Stimulated activated naive CD8-positive, alpha-beta T cell treated with anti-CD3 and anti-CD28 coated beads, Interleukin-15, Interleukin-2, amounts not matched to agents 100 ng/mL and 50 ng/mL, for 24 hours (primary cell): ENCODE results near the gene GLTP.
"Not testable (repeated sequence)": the region's sequence is repeated elsewhere in the genome, so short reads cannot be mapped to it uniquely, and the experiment has no call there.

Experiments used
- H3K27ac Mint-ChIP-seq: one replicate; pipeline ENCODE4 v1.8.0; 2021; ENCODE audit warnings: mild to moderate bottlenecking, mixed read lengths
- H3K27me3 Mint-ChIP-seq: one replicate; pipeline ENCODE4 v1.8.0; 2021; ENCODE audit warnings: mixed read lengths
- H3K36me3 Mint-ChIP-seq: one replicate; pipeline ENCODE4 v1.8.0; 2021; ENCODE audit warnings: low read depth, mixed read lengths
- H3K4me1 Mint-ChIP-seq: one replicate; pipeline ENCODE4 v1.8.0; 2021; ENCODE audit warnings: low read depth, mixed read lengths
- H3K4me3 Mint-ChIP-seq: one replicate; pipeline ENCODE4 v1.8.0; 2021; ENCODE audit warnings: mild to moderate bottlenecking, mixed read lengths
- H3K9me3 Mint-ChIP-seq: one replicate; pipeline ENCODE4 v1.8.0; 2021; ENCODE audit warnings: mixed read lengths

The GLTP gene

GRCh38 chr12:109915171-109916040 is 35.1 kb upstream of the GLTP start:
- H3K4me3 Mint-ChIP-seq, result no peak overlapping the region

GRCh38 chr12:109914461-109914860 is 34.1 kb upstream of the GLTP start:
- Mint-ChIP-seq H3K27ac (peak overlapping the region; percentile 38), H3K4me3 (no peak overlapping the region), H3K27me3 (no peaks in the 10 kb centered on the region), H3K36me3 (peaks cover 71% of the 10 kb centered on the region), H3K4me1 (no peaks in the 10 kb centered on the region), H3K9me3 (no peaks in the 10 kb centered on the region)

More at GRCh38 chr12:109915171-109916040, 35.1 kb upstream of the GLTP start:
- Mint-ChIP-seq H3K36me3 (peaks cover 75% of the 10 kb centered on the region), H3K4me1 (no peaks in the 10 kb centered on the region), H3K27me3 (no peaks in the 10 kb centered on the region), H3K9me3 (no peaks in the 10 kb centered on the region), H3K27ac (no peak overlapping the region)

GRCh38 chr12:109912855-109913321 is 32.5 kb upstream of the GLTP start:
- Mint-ChIP-seq H3K27me3 (no peaks in the 10 kb centered on the region), H3K27ac (no peak overlapping the region), H3K36me3 (peaks cover 72% of the 10 kb centered on the region), H3K9me3 (no peaks in the 10 kb centered on the region), H3K4me1 (no peaks in the 10 kb centered on the region), H3K4me3 (no peak overlapping the region)

GRCh38 chr12:109910969-109911348 is 30.6 kb upstream of the GLTP start:
- Mint-ChIP-seq H3K4me3 (no peak overlapping the region), H3K27ac (no peak overlapping the region), H3K9me3 (no peaks in the 10 kb centered on the region), H3K36me3 (peaks cover 73% of the 10 kb centered on the region), H3K27me3 (no peaks in the 10 kb centered on the region), H3K4me1 (no peaks in the 10 kb centered on the region)

GRCh38 chr12:109910254-109910968 is 30.1 kb upstream of the GLTP start:
- H3K9me3 Mint-ChIP-seq, result no peaks in the 10 kb centered on the region
- H3K27ac Mint-ChIP-seq, result no peak overlapping the region
- peaks cover 75% of the 10 kb centered on the region for H3K36me3 Mint-ChIP-seq
- H3K4me1 Mint-ChIP-seq, result no peaks in the 10 kb centered on the region
- no peak overlapping the region for H3K4me3 Mint-ChIP-seq
- no peaks in the 10 kb centered on the region for H3K27me3 Mint-ChIP-seq

- Mint-ChIP-seq H3K27me3 (no peaks in the 10 kb centered on the region), H3K4me3 (no peak overlapping the region), H3K36me3 (peaks cover 62% of the 10 kb centered on the region), H3K9me3 (no peaks in the 10 kb centered on the region), H3K4me1 (peaks cover 16% of the 10 kb centered on the region), H3K27ac (no peak overlapping the region)
These were observed 25.0 kb upstream of the GLTP start for GRCh38 chr12:109905301-109905700.

GRCh38 chr12:109902891-109903418 is 22.6 kb upstream of the GLTP start:
- H3K27me3 Mint-ChIP-seq, result no peaks in the 10 kb centered on the region
- no peak overlapping the region for H3K4me3 Mint-ChIP-seq
- no peak overlapping the region for H3K27ac Mint-ChIP-seq
- peaks cover 45% of the 10 kb centered on the region for H3K36me3 Mint-ChIP-seq
- no peaks in the 10 kb centered on the region for H3K9me3 Mint-ChIP-seq
- H3K4me1 Mint-ChIP-seq, result peaks cover 30% of the 10 kb centered on the region

- H3K27ac Mint-ChIP-seq, result peak overlapping the region; percentile 97
- peaks cover 26% of the 10 kb centered on the region for H3K36me3 Mint-ChIP-seq
- H3K9me3 Mint-ChIP-seq, result no peaks in the 10 kb centered on the region
- peaks cover 30% of the 10 kb centered on the region for H3K4me1 Mint-ChIP-seq
- peak overlapping the region; percentile 94 for H3K4me3 Mint-ChIP-seq
- H3K27me3 Mint-ChIP-seq, result no peaks in the 10 kb centered on the region
These were observed 20.6 kb upstream of the GLTP start for GRCh38 chr12:109900752-109901580.

- H3K27ac Mint-ChIP-seq, result peak within 1 kb of the TSS; percentile 97
- H3K9me3 Mint-ChIP-seq, result no peaks in the 10 kb centered on the region
- H3K36me3 Mint-ChIP-seq, result peaks cover 19% of the 10 kb centered on the region
- H3K4me1 Mint-ChIP-seq, result peaks cover 30% of the 10 kb centered on the region
- no peaks in the 10 kb centered on the region for H3K27me3 Mint-ChIP-seq
- H3K4me3 Mint-ChIP-seq, result peak within 1 kb of the TSS; percentile 94
These were observed 19.7 kb upstream of the GLTP start, which contains the start of gene TCHP for GRCh38 chr12:109899783-109900751. TSS of gene TCHP (plus strand) at chr12:109900274. CDS start at chr12:109903027, 2,753 bp downstream.

- H3K27me3 Mint-ChIP-seq, H3K9me3 Mint-ChIP-seq: not testable (repeated sequence)
- peak overlapping the region; percentile 97 for H3K27ac Mint-ChIP-seq
- peaks cover 30% of the 10 kb centered on the region for H3K4me1 Mint-ChIP-seq
- H3K4me3 Mint-ChIP-seq, result peak overlapping the region; percentile 94
- H3K36me3 Mint-ChIP-seq, result peaks cover 12% of the 10 kb centered on the region
These were observed 19.0 kb upstream of the GLTP start for GRCh38 chr12:109899345-109899744.

GRCh38 chr12:109897029-109897428 is 16.7 kb upstream of the GLTP start:
- H3K4me1 Mint-ChIP-seq, result peaks cover 42% of the 10 kb centered on the region
- no peaks in the 10 kb centered on the region for H3K27me3 Mint-ChIP-seq
- H3K27ac Mint-ChIP-seq, result no peak overlapping the region
- H3K4me3 Mint-ChIP-seq, result no peak overlapping the region
- no peaks in the 10 kb centered on the region for H3K9me3 Mint-ChIP-seq
- H3K36me3 Mint-ChIP-seq, result peaks cover 4% of the 10 kb centered on the region

- Mint-ChIP-seq H3K36me3 (no peaks in the 10 kb centered on the region), H3K27me3 (no peaks in the 10 kb centered on the region), H3K4me3 (no peak overlapping the region), H3K4me1 (peaks cover 35% of the 10 kb centered on the region), H3K27ac (no peak overlapping the region), H3K9me3 (no peaks in the 10 kb centered on the region)
These were observed 15.8 kb upstream of the GLTP start for GRCh38 chr12:109896188-109896587.

GRCh38 chr12:109894939-109895338 is 14.6 kb upstream of the GLTP start:
- H3K9me3 Mint-ChIP-seq, result no peaks in the 10 kb centered on the region
- H3K27me3 Mint-ChIP-seq, result no peaks in the 10 kb centered on the region

More at GRCh38 chr12:109894939-109895338, 14.6 kb upstream of the GLTP start:
- Mint-ChIP-seq H3K4me1 (peaks cover 30% of the 10 kb centered on the region), H3K4me3 (no peak overlapping the region), H3K27ac (no peak overlapping the region), H3K36me3 (no peaks in the 10 kb centered on the region)
